HCT116 (cell line): Measurements from ENCODE around the gene AP1S1.

Source experiments
- POLR2A ChIP-seq: IDR thresholded peaks from 2 replicates; pipeline ENCODE4 v1.7.0; 2011; ENCODE audit warnings: borderline replicate concordance; ENCODE audit not compliant: insufficient read depth, insufficient read length; ENCODE audit errors: extremely low read depth
- TF ChIP-seq, protein P1 (sequence below), 3 experiments: fragments of 200-600 bp in 1 of 3; sonication (generic) in 1 of 3; IDR thresholded peaks in 2 of 3; conservative IDR thresholded peaks in 1 of 3; 2 replicates each; pipeline ENCODE4 v1.5.1; 2012 to 2017; ENCODE audit warnings: low read depth in 2 of 3, low read length in 2 of 3, antibody characterized with exemption in 1 of 3, borderline replicate concordance in 1 of 3, control low read depth in 1 of 3, mild to moderate bottlenecking in 1 of 3, mixed read lengths in 1 of 3, mixed run types in 1 of 3, moderate library complexity in 1 of 3; ENCODE audit not compliant: insufficient read depth in 1 of 3

DNA sequence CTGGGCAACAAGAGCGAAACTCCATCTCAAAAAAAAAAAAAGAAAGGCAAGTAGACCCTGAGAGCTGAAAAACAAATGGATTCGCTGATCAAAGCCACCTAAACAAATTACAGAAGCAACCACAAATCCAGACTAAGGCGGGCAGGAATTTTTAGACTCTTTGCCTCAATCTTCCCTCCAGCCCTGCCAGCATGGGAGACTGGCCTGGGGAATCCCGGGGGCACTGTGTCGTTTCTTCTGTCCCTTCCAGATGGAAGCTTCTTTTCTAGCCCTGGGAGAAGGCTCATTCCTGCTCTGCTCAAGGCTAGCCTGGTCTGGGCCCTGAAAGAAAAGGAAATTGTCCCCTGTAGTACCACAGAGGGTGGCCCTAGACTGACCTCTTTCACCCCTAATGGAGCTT, 43.0 kb upstream of the AP1S1 start:
- TF ChIP-seq, protein P1, sequence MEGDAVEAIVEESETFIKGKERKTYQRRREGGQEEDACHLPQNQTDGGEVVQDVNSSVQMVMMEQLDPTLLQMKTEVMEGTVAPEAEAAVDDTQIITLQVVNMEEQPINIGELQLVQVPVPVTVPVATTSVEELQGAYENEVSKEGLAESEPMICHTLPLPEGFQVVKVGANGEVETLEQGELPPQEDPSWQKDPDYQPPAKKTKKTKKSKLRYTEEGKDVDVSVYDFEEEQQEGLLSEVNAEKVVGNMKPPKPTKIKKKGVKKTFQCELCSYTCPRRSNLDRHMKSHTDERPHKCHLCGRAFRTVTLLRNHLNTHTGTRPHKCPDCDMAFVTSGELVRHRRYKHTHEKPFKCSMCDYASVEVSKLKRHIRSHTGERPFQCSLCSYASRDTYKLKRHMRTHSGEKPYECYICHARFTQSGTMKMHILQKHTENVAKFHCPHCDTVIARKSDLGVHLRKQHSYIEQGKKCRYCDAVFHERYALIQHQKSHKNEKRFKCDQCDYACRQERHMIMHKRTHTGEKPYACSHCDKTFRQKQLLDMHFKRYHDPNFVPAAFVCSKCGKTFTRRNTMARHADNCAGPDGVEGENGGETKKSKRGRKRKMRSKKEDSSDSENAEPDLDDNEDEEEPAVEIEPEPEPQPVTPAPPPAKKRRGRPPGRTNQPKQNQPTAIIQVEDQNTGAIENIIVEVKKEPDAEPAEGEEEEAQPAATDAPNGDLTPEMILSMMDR (IDR thresholded peaks at IDR 0.05 in 2 of 3, conservative IDR thresholded peaks at IDR 0.05 in 1 of 3; ENCODE audit: borderline replicate concordance in 1 of 3, insufficient read depth in 1 of 3, low read depth in 2 of 3, low read length in 2 of 3) = no peak
- no peak for TF ChIP-seq POLR2A
